Measurements from ENCODE around the gene PPM1K. TPM values are rescaled to one million over a fixed set of nuclear protein-coding genes. Genes with fewer than 3 reads are reported as not detected.

Gene PPM1K
- total RNA-seq, 1 experiment from 2014 or later: 4.2 TPM

DNA sequence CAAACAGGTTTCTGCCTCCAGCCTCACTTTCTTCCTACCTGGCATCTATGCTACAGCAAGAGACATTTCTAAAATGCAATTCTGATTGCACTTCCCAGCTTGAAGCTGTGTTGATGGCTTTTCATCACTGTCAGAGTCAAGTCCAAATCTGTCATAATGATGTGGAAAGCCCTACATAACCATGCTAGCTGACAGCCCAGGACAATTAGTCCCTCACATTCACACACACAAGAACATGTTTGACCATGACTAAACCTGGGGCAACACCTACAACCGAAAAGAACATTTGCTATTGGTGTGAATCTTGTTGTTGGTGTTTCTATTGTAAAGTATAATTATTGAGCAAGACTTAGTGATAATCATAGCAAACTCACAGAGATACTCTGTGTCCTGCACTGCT is 58.2 kb downstream of the PPM1K start:
- TF ChIP-seq, protein P1, sequence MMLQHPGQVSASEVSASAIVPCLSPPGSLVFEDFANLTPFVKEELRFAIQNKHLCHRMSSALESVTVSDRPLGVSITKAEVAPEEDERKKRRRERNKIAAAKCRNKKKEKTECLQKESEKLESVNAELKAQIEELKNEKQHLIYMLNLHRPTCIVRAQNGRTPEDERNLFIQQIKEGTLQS (IDR thresholded peaks at IDR 0.05): no peak
- no peak for TF ChIP-seq FOSL1 (IDR thresholded peaks at IDR 0.05; ENCODE audit: low read depth)
- TF ChIP-seq POLR2AphosphoS5 (IDR thresholded peaks at IDR 0.05; ENCODE audit: low read depth, low read length): no peak
- no peak for TF ChIP-seq REST (IDR thresholded peaks at IDR 0.05; ENCODE audit: low read depth)
- TF ChIP-seq CTCF (IDR thresholded peaks at IDR 0.05 in 2 of 3, conservative IDR thresholded peaks at IDR 0.05 in 1 of 3; ENCODE audit: borderline replicate concordance in 1 of 3, insufficient read depth in 1 of 3, low read depth in 2 of 3, low read length in 2 of 3): no peak
- TF ChIP-seq RAD21 (IDR thresholded peaks at IDR 0.05; ENCODE audit: low read depth): no peak
- no peak for TF ChIP-seq YY1 (IDR thresholded peaks at IDR 0.05; ENCODE audit: extremely low read depth, insufficient replicate concordance, low read depth, low read length)
- TF ChIP-seq CBX3 (IDR thresholded peaks at IDR 0.05; ENCODE audit: low read depth): no peak
- no peak for TF ChIP-seq EGR1 (IDR thresholded peaks at IDR 0.05; ENCODE audit: low read depth)
- no peak for TF ChIP-seq EZH2phosphoT487 (IDR thresholded peaks at IDR 0.05; ENCODE audit: borderline replicate concordance)
- TF ChIP-seq SRF (IDR thresholded peaks at IDR 0.05; ENCODE audit: low read depth): no peak
- TF ChIP-seq ZFX (IDR thresholded peaks at IDR 0.05): no peak
- TF ChIP-seq MAX (IDR thresholded peaks at IDR 0.05): no peak
- no peak for TF ChIP-seq EZH2 (IDR thresholded peaks at IDR 0.05)
- TF ChIP-seq SP1 (IDR thresholded peaks at IDR 0.05; ENCODE audit: low read depth): no peak
- TF ChIP-seq ZNF274 (IDR thresholded peaks at IDR 0.05; ENCODE audit: low read depth, low read length): no peak
- no peak for ATAC-seq
- Histone ChIP-seq H3K27ac (ENCODE audit: low read depth, low read length) (no peak overlapping the region), H2AFZ (ENCODE audit: low read depth, low read length, poor library complexity, severe bottlenecking) (no peak overlapping the region), H3K79me2 (ENCODE audit: insufficient read depth, low read length) (no peaks in the 10 kb centered on the region), H3K9me3 (ENCODE audit: control insufficient read depth in 1 of 2, insufficient read depth in 1 of 2, low read depth in 1 of 2, low read length in 2 of 2) (no peaks in the 10 kb centered on the region), H3K9ac (ENCODE audit: low read length) (no peak overlapping the region), H3K36me3 (ENCODE audit: control insufficient read depth in 1 of 2, insufficient read depth in 2 of 2, low read length in 2 of 2) (no peaks in the 10 kb centered on the region), H3K4me1 (ENCODE audit: control insufficient read depth in 1 of 2, insufficient read depth in 2 of 2, low read length in 2 of 2) (no peaks in the 10 kb centered on the region), H3K4me3 (replicated peaks in 1 of 2; ENCODE audit: low read depth in 1 of 2, low read length in 2 of 2) (no peak overlapping the region), H3K27me3 (ENCODE audit: insufficient read depth, low read length) (no peaks in the 10 kb centered on the region), H4K20me1 (ENCODE audit: insufficient read depth) (no peaks in the 10 kb centered on the region), H3K4me2 (ENCODE audit: low read length) (no peak overlapping the region), H3K9me2 (ENCODE audit: insufficient read depth) (no peaks in the 10 kb centered on the region)
- POLR2A ChIA-PET: no interaction called here
- intact Hi-C loops (cut with micrococcal nuclease): no loop called here
- no peak for DNase-seq (ENCODE audit: low read depth, low spot score)
- CTCF ChIA-PET: no interaction called here
- RAD21 ChIA-PET (ENCODE audit: low non-redundant PET in 1 of 2, low total read pairs in 2 of 2, uncharacterized antibody in 2 of 2, unreplicated experiment in 2 of 2): no interaction called here
- no TSS peak for BruUV-seq (replicated peaks)

Measured in HCT116 (cell line).